Measurements from ENCODE around the gene THSD7A. TPM values are rescaled to one million over a fixed set of nuclear protein-coding genes. Genes with fewer than 3 reads are reported as not detected.

Gene THSD7A
- total RNA-seq, 1 experiment from 2014 or later: 5.9 TPM

DNA sequence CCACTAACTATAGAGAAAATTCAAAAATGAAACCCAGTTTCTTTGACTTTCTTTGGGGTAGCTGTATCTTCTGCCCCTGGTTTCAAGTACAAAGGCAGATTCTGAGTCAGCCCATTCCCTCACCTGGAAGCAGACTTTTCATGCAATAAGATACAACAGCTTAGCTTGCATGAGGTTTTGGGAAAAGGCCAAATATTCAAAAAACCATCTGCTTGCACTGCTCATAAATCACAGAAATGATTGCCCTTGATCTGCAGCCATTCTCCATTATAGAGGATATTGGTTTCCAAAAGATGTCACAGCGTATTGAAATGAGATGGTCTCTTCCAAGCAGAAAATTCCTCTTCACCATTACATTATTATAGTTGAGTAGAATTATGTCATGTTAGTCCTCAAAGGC lies 504.4 kb downstream of the THSD7A start:
- Mint-ChIP-seq H3K4me3 (ENCODE audit: low read depth, unreplicated experiment) (no peak overlapping the region), H3K9me3 (ENCODE audit: low read depth, unreplicated experiment) (no peaks in the 10 kb centered on the region), H3K27me3 (ENCODE audit: unreplicated experiment) (no peaks in the 10 kb centered on the region), H3K4me1 (ENCODE audit: low read depth, unreplicated experiment) (no peaks in the 10 kb centered on the region), H3K27ac (ENCODE audit: unreplicated experiment) (no peak overlapping the region), H3K36me3 (ENCODE audit: insufficient read depth, unreplicated experiment) (no peaks in the 10 kb centered on the region)
- CTCF ChIA-PET: interaction anchor here (0.7 kb wide), 1 partner anchor 28 kb away, joined by 3 read pairs; no protein-coding TSS in a partner anchor
- no peak for DNase-seq
- intact Hi-C loops (cut with micrococcal nuclease; ENCODE audit: unreplicated experiment): no loop called here
- BruUV-seq (replicated peaks): no TSS peak
- TF ChIP-seq, protein P1, sequence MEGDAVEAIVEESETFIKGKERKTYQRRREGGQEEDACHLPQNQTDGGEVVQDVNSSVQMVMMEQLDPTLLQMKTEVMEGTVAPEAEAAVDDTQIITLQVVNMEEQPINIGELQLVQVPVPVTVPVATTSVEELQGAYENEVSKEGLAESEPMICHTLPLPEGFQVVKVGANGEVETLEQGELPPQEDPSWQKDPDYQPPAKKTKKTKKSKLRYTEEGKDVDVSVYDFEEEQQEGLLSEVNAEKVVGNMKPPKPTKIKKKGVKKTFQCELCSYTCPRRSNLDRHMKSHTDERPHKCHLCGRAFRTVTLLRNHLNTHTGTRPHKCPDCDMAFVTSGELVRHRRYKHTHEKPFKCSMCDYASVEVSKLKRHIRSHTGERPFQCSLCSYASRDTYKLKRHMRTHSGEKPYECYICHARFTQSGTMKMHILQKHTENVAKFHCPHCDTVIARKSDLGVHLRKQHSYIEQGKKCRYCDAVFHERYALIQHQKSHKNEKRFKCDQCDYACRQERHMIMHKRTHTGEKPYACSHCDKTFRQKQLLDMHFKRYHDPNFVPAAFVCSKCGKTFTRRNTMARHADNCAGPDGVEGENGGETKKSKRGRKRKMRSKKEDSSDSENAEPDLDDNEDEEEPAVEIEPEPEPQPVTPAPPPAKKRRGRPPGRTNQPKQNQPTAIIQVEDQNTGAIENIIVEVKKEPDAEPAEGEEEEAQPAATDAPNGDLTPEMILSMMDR (IDR thresholded peaks at IDR 0.05; ENCODE audit: unreplicated experiment): no peak

All from Calu3 (cell line).